C4-2B (cell line): ENCODE data around the gene ZNF771.

Experiments
- H3K27ac ChIP-seq: fragments of 450-650 bp; 2 replicates; pipeline ENCODE4 v1.5.1; 2017
- ZFX ChIP-seq: fragments of 450-650 bp; IDR thresholded peaks from 2 replicates; pipeline ENCODE4 v1.6.1; 2017
- TF ChIP-seq, protein P1 (sequence below): fragments of 450-650 bp; conservative IDR thresholded peaks from 2 replicates; pipeline ENCODE4 v1.5.1; 2017; ENCODE audit warnings: mild to moderate bottlenecking

ZNF771 gene

DNA sequence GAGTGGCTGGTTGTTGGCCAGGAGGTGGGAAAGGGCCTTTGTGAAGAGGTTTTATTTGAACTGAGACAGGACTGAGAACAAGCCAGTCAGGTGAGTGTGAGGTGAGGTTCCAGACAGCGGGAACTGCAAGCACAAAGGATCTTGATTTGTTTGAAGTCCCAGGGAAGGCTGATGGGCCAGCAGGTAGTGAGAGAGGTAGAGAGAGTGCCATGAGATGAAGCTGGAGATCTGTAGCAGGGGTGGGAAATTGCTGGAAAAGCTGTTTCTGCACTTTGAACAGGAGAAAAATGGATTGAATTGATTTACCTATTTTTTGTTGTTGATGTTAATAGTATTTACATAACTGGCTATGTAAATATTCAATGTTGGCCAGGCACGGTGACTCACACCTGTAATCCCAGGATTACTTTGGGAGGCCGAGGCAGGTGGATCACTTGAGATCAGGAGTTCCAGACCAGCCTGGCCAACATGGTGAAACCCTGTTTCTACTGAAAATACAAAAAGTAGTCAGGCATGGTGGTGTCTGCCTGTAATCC lies 30.2 kb downstream of the ZNF771 start:
- TF ChIP-seq ZFX: no peak
- TF ChIP-seq, protein P1, sequence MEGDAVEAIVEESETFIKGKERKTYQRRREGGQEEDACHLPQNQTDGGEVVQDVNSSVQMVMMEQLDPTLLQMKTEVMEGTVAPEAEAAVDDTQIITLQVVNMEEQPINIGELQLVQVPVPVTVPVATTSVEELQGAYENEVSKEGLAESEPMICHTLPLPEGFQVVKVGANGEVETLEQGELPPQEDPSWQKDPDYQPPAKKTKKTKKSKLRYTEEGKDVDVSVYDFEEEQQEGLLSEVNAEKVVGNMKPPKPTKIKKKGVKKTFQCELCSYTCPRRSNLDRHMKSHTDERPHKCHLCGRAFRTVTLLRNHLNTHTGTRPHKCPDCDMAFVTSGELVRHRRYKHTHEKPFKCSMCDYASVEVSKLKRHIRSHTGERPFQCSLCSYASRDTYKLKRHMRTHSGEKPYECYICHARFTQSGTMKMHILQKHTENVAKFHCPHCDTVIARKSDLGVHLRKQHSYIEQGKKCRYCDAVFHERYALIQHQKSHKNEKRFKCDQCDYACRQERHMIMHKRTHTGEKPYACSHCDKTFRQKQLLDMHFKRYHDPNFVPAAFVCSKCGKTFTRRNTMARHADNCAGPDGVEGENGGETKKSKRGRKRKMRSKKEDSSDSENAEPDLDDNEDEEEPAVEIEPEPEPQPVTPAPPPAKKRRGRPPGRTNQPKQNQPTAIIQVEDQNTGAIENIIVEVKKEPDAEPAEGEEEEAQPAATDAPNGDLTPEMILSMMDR: no peak
- peak overlapping the region; percentile 64 for H3K27ac ChIP-seq

DNA sequence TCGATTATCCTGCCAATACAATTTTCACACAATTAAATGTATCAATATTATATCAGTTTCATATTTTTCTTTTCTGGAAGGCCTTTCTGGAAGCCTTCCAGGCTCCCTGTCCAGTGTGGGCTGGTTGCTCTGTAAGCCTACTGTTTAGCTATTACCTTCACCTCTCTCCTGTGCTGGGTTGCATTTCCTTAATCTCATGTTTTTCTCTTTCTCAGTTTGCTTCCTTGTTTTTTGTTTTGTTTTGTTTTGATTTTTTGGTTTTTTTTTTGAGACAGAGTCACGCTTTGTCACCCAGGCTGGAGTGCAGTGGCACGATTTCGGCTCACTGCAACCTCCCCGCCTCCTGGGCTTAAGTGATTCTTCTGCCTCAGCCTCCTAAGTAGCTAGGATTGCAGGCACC lies 31.4 kb downstream of the ZNF771 start:
- peak overlapping the region; percentile 64 for H3K27ac ChIP-seq
- TF ChIP-seq, protein P1: no peak
- TF ChIP-seq ZFX: no peak

DNA sequence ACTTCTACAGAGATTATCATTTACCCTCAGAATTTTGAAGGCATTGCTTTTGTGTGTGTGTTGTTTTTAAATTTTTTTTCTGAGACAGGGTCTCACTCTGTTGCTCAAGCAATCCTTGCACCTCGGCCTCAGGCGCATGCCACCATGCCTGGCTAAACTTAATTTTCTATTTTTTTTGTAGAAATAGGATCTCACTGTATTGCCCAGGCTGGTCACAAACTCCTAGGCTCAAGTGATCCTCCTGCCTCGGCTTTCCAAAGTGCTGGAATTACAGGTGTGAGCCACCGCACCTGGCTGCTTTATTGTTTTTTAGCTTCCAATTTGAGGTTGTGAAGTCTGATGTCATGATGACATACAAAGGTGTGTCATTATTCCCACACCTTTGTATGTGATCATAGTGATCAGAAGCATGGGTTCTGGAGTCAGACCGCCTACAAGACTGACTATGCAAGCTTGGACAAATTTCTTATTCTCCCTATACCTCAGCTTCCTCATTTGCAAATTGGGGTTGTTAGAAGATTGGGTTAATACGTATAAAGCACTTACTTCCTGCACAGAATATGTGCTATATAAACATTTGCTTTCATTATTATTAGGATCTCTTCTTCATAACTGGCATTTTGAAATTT lies 32.4 kb downstream of the ZNF771 start:
- no peak for TF ChIP-seq ZFX
- TF ChIP-seq, protein P1: no peak

DNA sequence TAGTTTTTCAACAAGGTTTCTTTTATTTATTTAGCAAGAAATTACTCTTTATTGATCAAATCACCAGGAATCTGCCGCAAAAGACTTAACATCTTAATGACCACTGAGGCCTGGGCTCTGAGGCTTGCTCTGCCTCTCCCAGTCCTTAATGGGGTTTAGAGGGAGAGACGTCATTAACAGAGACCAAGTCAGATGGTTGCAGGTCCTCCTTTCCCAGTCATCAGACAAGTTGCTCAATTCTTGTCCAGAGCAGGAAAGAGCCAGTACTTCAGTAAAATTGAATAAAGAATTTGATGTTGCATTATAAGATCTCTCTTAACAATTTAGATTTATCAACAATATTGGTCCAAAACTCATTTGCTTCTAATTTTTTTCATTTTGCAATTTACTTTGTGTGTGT lies 36.2 kb downstream of the ZNF771 start:
- H3K27ac ChIP-seq: no peak overlapping the region
- no peak for TF ChIP-seq ZFX
- TF ChIP-seq, protein P1: no peak

More for the DNA sequence above, 32.4 kb downstream of the ZNF771 start:
- H3K27ac ChIP-seq: no peak overlapping the region

DNA sequence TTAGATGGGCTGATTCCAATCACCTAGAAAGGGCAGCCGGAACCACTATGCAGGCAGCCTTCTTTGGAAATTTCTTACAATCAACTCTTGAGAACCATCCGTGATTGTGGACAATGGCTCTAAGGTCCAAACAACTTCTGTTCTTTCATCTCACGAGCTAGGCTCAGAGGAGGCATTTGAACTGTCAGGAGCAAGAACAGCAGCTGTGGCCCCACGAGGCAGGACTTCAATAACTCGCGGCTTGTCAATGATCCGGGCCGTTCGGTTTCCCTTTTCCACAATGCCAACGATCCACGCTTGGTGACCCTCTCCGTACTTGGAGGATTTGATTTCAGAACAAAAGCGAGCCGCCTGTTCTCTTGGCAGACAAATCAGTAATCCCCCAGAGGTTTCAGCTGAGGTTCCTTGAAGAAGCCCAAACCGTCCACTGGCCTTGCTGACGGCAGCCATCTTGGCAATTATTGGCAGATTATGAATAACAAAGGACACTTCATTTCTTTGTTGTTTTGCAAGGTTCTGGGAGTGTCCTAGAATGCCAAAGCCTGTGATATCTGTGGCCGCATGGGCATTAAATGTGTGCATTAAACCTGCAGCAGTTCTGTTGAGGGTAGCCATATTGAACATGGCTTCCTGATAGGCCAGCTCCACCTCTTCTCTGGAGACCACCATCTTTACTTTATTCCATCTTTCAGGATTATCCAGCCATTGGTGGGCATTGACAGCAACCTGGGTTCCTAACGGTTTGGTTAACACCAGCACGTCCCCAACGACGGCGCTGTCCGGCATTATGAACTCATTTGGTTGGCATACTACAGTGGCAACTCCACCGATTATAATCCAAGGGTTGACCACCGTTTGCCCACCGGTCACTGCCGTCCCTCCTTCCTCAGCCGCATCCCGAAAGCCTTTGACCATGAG lies 37.1 kb downstream of the ZNF771 start:
- no peak for TF ChIP-seq ZFX
- TF ChIP-seq, protein P1: no peak
- peak overlapping the region; percentile 96 for H3K27ac ChIP-seq

DNA sequence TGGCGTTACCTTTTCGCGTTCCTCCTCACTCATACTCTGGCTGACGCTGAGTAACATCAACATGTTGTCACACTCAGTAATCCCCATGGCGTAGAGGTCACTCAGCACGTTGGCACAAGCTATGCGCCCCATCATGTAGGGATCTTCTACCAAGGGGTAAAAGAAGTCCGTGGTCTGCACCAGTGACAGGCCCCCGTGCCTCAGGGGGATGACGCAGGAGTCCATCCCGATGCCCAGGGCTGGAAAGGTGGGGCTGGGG lies 37.7 kb downstream of the ZNF771 start:
- H3K27ac ChIP-seq: peak overlapping the region; percentile 96

More for the DNA sequence above, 37.7 kb downstream of the ZNF771 start:
- no peak for TF ChIP-seq ZFX
- TF ChIP-seq, protein P1: no peak
